HG02571 (cell line): Measurements from ENCODE around the gene EEFSEC.

Experiments used
- ATAC-seq: cut with Tn5 transposase; IDR thresholded peaks from one replicate; pipeline ENCODE4 v1.9.1; 2021; ENCODE audit warnings: mild to moderate bottlenecking, moderate library complexity; ENCODE audit not compliant: unreplicated experiment

The EEFSEC gene

DNA sequence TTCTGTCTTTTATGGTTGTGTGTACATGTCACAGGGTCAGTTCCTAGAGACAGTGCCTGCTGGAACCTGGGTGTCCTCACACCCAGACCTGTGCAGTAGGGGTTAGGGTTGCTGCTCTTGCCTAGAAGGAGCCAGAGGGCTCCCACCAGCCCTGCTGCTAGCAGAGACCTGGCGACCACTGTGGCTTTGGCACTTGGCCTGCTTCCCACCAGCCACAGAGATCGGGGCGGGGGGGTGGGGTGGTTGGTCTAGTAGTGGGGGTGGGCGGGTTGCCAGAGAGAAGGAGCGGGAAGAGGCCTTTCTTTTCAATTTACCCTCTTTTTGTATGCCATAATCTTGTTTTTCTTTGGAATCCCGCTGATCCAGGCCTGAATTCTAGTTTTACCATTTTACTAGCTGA is 29.4 kb downstream of the EEFSEC start:
- ATAC-seq = no peak

DNA sequence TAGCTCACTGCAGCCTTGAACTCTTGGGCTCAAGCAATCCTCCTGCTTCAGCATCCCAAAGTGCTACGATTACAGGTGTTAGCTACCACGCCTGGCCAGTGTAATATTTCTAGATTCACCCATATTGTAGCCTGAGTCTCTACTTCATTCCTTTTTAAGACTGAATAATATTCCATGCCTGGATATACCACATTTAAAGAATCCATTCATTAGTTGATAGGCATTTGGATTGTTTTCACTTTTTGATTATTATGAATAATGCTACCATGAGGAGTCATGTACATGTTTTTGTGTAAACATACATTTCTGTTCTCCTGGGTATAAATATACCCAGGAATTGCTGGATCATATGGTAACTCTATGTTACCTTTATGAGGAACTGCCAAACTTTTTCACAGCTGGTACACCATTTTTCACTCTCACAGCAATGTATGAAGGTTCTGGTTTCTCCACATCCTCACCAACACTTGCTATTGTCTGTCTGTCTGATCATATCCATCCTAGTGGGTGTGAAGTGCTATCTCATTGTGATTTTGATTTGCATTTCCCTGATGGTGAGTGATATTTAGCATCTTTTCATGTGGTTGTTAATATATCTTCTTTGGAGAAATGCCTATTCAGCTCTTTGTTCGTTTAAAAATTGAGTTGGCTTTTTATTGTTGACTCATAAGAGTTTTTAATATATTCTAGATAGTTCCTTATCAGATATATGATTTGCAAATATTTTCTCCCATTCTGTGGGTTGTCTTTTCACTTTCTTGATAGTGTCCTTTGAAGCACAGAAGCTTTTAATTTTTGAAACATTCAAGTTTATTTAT is 32.6 kb downstream of the EEFSEC start:
- ATAC-seq = no peak

DNA sequence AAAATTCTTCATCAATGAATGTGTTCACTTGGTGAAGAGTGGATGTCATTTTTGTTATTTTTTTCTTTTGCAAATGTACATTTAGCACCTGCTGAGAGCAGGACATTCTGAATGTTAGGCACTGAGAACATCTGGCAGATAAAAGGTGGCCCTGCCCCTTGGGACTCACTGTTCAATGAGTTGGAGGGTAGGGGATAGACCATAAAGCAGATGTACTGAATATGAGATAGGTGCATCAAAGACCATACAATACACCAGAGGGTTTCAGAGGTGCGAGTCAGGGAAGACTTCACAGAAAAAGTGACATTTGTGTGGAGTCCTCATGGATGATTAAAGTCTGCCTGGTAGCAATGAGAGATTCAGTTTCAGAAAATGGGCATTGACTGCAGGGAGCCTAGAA is 34.2 kb downstream of the EEFSEC start:
- ATAC-seq = no peak

DNA sequence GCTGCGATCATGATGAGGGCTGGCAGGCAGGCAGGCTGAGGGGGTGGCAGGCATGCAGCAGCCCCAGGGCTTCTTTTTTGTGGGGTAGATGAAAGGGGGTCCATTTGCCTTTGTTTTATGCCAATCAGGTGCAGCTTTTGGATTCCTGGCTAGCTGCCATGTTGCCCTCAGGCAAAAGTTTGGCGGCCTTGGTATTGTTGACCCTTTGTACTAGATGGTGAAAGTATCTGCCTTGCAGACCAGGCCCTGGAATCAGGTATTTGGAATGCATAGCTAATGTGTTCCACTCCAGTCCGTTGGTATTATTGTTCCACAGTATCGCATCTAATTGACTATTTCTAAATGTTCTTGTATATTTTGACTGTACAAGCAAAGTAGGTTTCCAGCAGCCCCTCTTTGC is 35.0 kb downstream of the EEFSEC start:
- ATAC-seq = no peak

DNA sequence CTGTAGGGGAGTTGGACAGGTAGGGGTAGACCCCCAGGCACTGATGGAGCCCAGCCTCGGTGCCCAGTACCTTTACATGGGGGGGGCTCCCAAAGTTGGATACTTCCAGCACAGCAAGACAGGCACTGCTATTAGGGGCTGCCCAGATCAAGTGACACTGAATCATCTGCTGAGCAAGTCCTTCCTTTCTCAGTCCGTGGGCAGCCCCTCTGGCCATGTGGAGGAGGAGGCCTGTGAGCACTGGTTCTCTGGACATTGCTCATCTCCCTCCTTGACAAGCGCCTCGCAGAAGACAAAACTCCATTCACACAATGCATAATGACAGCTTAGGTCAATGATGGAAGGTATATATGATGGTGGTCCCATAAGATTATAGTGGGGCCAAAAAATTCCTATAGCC is 35.7 kb downstream of the EEFSEC start:
- no peak for ATAC-seq

DNA sequence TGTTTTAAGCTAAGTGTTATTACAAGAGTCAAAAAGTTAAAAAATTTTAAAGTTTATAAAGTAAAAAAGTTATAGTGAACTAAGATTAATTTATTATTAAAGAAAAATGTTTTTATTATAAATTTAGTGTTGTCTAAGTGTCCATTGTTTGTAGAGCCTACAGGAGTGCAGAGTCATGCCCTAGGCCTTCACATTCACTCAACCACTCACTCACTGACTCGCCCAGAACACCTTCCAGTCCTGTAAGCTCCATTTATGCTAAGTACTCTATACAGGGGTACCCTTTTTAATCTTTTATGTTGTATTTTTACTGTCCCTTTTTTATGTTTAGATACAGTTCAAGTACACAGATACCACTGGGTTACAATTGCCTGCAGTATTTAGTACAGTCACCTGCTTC is 37.2 kb downstream of the EEFSEC start:
- ATAC-seq = no peak

DNA sequence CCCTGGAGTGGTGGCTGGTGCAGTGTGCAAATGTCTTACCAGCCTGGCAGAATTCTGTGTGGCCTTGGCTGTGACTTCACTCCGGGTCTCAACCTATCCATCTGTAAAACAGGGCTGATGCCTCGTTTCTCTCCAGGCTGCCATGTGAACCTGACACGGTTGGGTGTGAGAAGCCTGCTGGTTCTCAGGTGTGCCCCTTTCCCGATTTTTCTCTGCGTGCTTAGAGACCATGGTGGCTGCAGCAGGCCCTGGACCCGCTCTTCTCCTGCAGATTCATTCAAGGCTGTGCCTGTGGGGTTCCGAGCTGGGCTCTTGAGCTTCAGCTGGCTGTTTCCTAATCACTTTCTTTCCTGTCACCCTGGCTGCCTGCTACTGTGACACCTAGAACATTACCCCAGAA is 38.9 kb downstream of the EEFSEC start:
- ATAC-seq = no peak

DNA sequence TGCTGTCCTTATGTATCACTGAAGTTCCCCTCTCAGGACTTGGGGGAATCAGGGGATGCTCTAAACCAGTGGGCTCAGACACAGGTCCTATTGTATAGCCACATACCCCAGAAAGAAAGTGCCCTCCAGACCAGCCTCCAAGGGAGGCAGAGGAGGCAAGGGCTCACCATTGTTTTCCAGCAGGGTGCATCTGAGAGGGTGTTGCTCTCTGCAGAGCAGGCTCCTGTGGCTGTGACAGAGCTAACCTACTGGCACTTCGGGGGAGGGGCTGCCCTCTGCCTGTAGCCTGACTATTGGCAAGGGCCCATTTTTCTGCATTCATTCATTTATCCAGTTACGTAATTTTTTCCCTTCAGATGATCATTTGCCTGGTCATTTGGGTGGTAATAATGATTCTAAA is 39.9 kb downstream of the EEFSEC start:
- no peak for ATAC-seq

DNA sequence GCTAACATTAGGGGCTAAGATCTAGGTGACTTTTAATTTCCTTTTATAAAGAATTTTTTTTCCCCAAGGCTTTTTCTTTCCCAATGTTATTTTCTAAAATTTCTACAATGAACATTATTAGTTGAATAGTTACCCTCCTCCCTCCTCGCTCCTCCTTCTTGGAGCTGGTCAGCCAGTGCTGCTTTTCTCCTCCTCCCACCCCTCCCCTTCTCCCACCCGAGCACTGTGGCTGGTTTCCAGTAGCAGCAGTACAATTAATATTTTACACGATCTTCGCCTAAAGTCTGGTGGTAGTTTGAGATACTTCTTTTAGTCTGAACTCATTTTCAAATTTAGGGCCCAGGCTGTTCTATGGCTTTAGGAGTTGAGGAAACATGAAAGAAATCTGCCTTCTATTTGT is 41.6 kb downstream of the EEFSEC start:
- no peak for ATAC-seq

DNA sequence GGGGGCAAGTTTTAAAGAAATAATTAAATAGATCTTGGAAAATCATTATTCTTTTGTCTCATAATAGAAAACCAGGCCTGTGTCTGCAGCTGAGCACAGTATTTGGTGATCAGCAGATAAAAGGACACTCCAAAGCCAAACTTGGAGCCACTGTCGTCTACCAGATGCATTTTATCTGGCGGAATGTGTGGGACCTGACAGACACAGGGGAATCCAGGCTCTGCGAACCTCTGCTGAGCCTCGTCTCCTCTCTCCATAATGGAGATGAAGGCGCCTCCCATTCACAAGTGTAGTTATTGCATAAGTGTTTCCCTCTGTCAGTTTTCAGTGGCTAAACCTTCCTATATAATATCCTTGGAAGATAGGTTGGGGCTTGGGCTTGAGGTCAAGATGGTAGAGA is 42.1 kb downstream of the EEFSEC start:
- no peak for ATAC-seq

DNA sequence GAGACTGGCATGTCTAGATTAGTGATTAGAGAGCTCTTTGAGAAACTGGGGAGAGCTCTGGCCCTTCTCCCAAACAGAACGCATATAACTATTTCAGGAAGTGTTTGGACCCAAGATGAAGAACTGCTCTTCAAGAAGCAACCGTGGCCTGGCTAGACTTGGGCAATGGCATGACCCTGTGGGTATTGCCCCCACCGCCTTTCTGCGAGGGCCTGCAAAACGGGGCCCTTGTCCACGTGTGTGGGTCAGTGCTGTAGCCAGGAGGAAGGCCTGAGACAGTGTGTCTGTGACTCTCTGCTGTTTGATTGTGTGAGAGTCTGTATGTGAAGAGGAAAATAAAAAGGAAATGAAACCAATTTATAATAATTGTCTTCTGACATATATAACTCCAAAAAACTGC is 42.5 kb downstream of the EEFSEC start:
- no peak for ATAC-seq

DNA sequence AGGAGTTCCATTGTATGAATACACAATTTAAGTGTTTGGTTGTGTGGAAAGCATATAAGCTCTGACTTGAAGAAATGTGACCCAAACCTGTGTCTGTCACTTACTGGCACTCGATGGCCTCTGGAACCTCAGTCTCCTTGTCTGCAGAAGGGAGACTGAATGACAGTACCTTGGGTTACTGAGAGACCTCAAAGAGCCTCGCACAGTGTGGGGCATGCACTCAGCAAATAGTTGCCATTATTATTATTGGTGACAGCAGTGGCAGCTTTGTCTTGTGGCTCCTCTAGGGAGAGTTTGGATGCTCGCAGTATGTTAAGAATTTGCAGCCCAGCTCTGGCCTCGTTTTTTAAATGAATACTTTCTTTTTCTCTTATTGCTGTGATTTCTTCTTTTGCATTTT is 43.4 kb downstream of the EEFSEC start:
- no peak for ATAC-seq

DNA sequence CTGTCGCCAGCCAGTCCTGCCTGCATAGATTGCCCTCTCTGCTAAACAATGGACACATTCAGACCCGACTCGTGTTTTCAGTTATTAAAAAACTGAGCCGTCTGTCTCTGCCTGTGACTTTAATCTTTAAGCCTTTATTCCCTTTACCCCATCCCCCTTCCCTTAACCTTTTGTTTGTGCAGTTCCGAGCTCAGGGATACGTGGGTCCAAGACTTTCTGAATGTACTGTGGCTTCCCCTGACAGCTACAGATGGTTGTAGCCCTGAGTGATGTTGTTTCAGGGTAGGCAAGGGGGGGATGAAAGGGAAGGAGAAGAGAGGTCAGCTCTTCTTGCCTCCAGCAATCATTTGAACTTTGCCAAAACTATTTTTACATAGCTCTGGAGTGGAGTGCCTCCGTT is 44.6 kb downstream of the EEFSEC start:
- ATAC-seq = no peak

DNA sequence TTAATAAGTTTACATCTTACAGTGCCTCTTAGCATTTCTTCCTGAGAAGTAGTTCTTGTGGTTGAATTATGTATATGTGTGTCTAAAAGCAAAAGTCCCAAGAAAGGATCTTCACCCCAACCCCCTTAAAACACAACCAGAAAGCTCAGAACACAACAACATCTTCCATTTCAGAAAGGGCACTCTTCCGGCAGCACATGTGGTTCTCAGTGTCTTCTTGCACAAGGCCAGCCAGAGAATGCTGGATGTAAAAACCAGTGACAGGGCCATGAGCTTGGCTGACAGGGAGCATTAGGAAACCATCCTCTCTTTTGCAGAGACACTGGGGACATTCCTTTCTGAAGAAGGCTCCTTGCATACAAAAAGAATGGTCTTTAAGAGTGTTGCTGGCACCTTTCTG is 45.0 kb downstream of the EEFSEC start:
- ATAC-seq = no peak

DNA sequence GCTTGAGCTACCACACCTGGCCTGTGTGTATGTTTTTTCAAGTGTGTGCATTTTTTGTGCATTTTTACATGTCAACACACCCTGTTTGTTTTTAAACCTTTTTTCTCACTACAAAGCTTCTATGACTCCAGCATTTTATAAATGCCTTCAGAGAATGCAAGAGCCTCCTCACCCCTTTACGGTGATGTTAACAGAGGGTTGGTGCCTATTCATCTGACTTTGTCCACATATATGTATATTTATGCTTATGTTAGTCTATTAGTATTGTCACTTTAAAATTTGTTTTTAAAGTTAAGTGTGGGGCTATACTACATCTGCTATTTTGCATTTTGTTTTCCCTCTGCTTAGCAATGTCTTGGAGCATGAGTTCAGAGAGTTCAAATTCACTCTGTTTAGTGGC is 45.8 kb downstream of the EEFSEC start:
- ATAC-seq = no peak

DNA sequence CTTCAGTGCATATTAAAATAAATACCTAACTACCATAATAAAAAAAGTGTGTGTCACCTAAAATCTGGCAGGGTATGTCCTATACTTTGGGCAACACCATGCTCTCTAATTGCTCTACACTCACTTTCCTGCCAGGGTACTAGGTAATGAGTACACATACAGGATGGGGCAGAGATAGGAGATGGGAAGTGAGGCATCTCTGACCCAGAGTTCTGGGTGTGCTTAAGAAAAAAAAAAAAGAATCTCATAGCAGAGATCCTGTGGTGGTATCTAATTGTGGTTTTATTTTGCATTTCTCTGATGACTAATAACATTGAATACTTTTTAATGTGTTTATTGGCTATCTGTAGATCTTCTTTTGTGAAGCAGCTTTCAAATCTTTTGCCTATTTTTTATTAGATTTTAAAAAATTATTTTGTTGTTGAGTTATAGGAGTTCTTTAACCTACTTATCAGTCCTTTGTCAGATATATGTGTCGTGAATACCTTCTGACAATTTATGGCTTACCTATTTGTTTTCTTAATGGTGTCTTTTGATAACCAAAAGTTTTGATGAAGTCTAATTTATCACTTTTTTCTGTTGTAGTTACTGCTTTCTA is 48.0 kb downstream of the EEFSEC start:
- no peak for ATAC-seq

DNA sequence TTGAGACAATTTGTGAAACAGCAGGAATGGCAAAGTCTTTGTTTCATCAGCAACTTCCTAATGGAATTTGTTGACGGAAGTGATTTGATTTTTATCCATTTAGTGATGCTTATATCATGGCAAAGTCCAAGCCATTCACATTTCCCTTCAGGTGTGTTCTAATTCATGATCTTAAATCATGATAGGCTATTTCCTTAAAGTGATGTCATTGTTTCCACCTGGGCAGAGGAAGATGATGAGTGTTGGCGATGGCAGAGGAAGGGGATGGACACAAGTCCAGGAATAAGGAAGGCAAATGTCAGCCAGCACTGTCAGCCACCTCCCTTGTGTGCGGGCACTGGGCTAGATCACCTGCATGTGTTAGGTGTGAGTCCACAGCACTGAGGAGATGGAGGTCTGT is 49.9 kb downstream of the EEFSEC start:
- ATAC-seq = no peak

DNA sequence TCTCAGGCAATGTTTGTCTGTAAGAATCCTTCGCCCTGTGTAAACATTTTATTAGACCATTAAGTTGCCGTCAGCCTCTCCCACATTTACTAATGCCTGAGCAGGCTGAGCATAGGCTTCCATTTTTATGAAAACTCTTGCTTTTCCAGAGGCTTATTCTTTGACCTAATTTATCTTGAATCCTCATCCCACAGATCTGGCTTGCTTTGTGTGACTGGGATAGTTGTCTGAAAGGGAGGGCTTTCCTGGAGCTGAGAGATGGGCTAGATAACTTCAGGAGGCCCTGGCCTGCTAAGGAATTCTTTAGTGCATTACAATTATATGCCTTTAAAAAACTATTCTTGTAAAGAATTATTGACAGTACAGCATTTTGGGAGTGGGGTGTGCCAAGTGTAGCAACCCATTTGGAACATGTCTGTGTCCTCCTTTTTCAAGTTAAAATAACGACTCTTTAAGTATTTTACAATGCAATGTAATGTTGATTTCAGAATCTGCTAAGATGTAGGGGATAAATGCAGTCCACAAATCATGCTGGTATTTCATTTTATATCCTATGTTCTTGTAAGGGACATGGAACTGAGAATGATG is 52.4 kb downstream of the EEFSEC start:
- no peak for ATAC-seq

DNA sequence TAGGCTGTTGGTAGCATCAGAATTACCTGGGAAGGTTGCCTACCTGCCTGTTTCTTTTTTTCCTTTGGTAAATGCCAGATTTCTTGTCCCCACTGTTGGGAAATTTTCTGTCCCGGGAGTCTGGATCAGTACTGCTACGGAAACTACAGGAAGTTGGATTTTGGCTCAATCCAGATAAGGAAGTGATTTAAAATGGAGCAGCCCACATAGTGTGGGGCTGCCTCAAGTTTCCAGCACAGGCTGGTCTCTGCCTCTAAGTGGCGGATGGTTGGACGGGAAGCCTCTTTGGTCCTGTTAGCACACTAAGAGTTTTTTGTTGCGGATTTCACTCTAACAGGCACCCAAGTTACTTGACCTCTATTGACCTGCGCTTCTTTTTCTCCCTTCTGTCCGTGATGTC is 54.7 kb downstream of the EEFSEC start:
- ATAC-seq = no peak

DNA sequence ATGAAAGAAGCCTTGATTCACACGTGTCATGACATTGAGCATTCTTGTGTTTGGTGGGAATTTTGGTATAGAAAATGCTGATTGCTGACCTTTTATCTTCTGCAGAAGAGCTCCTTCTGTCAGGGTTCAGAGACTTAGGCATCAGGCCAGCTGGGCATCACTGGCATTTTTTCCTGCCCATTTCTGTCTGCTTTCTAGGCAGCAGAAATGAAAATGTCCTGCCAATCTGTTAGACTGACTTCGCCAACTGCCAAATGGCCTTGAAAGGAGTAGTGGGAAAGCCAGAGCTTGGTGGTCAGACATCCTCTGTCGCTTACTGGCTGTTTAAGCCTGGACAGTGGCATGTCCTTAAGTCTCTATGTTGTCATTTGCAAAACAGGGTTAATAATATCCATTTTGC is 57.4 kb downstream of the EEFSEC start:
- ATAC-seq = no peak

DNA sequence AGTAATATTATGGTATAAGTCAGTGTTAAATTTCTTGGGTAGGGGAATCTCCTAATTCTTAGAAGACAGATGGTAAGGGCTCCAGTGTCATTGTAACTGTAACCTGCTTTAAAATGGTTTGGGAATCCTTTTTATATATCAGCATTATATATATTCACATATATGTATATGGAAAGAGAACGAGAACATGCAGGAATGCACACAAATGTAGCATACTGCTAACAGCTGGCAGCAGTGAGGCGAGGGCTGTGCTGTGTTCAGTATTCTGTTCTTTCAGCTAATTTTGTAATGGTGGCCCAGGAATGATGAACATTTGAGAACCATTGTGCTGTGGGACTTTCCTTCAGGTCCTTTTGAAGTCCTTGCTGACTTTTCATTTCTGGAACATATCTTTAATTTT is 60.8 kb downstream of the EEFSEC start:
- ATAC-seq = no peak

DNA sequence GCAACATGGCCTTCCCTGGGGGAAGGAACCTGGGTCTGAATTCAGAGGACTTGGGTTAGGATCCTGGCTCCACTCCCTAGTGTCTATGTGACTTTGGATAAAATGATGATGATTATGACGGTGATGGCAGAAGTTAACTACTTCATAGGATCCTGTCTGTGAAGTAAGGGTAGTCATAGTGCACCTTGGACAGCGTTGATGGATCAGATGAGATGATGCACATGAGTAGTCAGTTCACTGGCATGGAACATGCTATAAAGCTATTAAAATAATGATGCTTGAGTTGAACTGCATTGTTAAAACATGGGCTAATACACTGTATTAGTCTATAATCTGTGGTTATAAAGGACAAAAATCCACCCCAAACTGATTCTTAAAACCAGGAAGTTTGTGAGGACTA is 62.0 kb downstream of the EEFSEC start:
- ATAC-seq = no peak
